ENCODE measurements around the gene ZBTB2.
"Not testable (repeated sequence)": the region's sequence is repeated elsewhere in the genome, so short reads cannot be mapped to it uniquely, and the experiment has no call there.

The ZBTB2 gene

GRCh38 chr6:151389618-151390275, 1.6 kb downstream of the ZBTB2 start:
- Mint-ChIP-seq H3K27me3 (no peaks in the 10 kb centered on the region), H3K9me3 (no peaks in the 10 kb centered on the region), H3K27ac (peak overlapping the region; percentile 96), H3K4me1 (ENCODE audit: low read depth) (peaks cover 62% of the 10 kb centered on the region), H3K4me3 (peak overlapping the region; percentile 87), H3K36me3 (ENCODE audit: low read depth) (peaks cover 57% of the 10 kb centered on the region)
- no peak for DNase-seq

- H3K27ac Mint-ChIP-seq, result peak overlapping the region; percentile 96
- H3K4me1 Mint-ChIP-seq (ENCODE audit: low read depth), result peaks cover 63% of the 10 kb centered on the region
- peaks cover 58% of the 10 kb centered on the region for H3K36me3 Mint-ChIP-seq (ENCODE audit: low read depth)
- H3K9me3 Mint-ChIP-seq, result no peaks in the 10 kb centered on the region
- DNase-seq, result no peak
- H3K27me3 Mint-ChIP-seq, result no peaks in the 10 kb centered on the region
- peak overlapping the region; percentile 87 for H3K4me3 Mint-ChIP-seq
Measured at GRCh38 chr6:151388997-151389617, 2.3 kb downstream of the ZBTB2 start.

GRCh38 chr6:151388236-151388635, 3.1 kb downstream of the ZBTB2 start:
- Mint-ChIP-seq H3K4me3 (peak overlapping the region; percentile 87), H3K9me3 (no peaks in the 10 kb centered on the region), H3K4me1 (ENCODE audit: low read depth) (peaks cover 60% of the 10 kb centered on the region), H3K27me3 (no peaks in the 10 kb centered on the region), H3K27ac (peak overlapping the region; percentile 87), H3K36me3 (ENCODE audit: low read depth) (peaks cover 58% of the 10 kb centered on the region)
- no peak for DNase-seq

GRCh38 chr6:151387175-151387970, 4.0 kb downstream of the ZBTB2 start:
- H3K4me3 Mint-ChIP-seq, result no peak overlapping the region
- H3K36me3 Mint-ChIP-seq (ENCODE audit: low read depth), result peaks cover 54% of the 10 kb centered on the region
- H3K4me1 Mint-ChIP-seq (ENCODE audit: low read depth), result peaks cover 52% of the 10 kb centered on the region
- no peaks in the 10 kb centered on the region for H3K9me3 Mint-ChIP-seq
- no peak for DNase-seq
- H3K27ac Mint-ChIP-seq, result peak overlapping the region; percentile 78
- no peaks in the 10 kb centered on the region for H3K27me3 Mint-ChIP-seq

GRCh38 chr6:151385177-151385576, 6.2 kb downstream of the ZBTB2 start:
- peak overlapping the region; percentile 1 for H3K4me3 Mint-ChIP-seq
- H3K4me1 Mint-ChIP-seq (ENCODE audit: low read depth), result peaks cover 65% of the 10 kb centered on the region
- no peaks in the 10 kb centered on the region for H3K27me3 Mint-ChIP-seq
- no peaks in the 10 kb centered on the region for H3K9me3 Mint-ChIP-seq
- no peak for DNase-seq
- H3K27ac Mint-ChIP-seq, result peak overlapping the region; percentile 64
- peaks cover 57% of the 10 kb centered on the region for H3K36me3 Mint-ChIP-seq (ENCODE audit: low read depth)

GRCh38 chr6:151384151-151384550, 7.2 kb downstream of the ZBTB2 start:
- peak overlapping the region; percentile 64 for H3K27ac Mint-ChIP-seq

GRCh38 chr6:151382631-151383030, 8.7 kb downstream of the ZBTB2 start:
- not testable (repeated sequence) for H3K4me3 Mint-ChIP-seq, H3K27me3 Mint-ChIP-seq, H3K9me3 Mint-ChIP-seq, H3K27ac Mint-ChIP-seq, DNase-seq
- Mint-ChIP-seq H3K4me1 (ENCODE audit: low read depth) (peaks cover 70% of the 10 kb centered on the region), H3K36me3 (ENCODE audit: low read depth) (peaks cover 47% of the 10 kb centered on the region)

More at GRCh38 chr6:151384151-151384550, 7.2 kb downstream of the ZBTB2 start:
- Mint-ChIP-seq H3K36me3 (ENCODE audit: low read depth) (peaks cover 56% of the 10 kb centered on the region), H3K9me3 (no peaks in the 10 kb centered on the region), H3K4me3 (no peak overlapping the region), H3K4me1 (ENCODE audit: low read depth) (peaks cover 70% of the 10 kb centered on the region), H3K27me3 (no peaks in the 10 kb centered on the region)
- no peak for DNase-seq

GRCh38 chr6:151381722-151382121, 9.6 kb downstream of the ZBTB2 start:
- no peak for DNase-seq
- H3K4me3 Mint-ChIP-seq, result peak overlapping the region; percentile 30

GRCh38 chr6:151380848-151381205, 10.5 kb downstream of the ZBTB2 start:
- Mint-ChIP-seq H3K27ac (peak overlapping the region; percentile 97), H3K4me1 (ENCODE audit: low read depth) (peaks cover 71% of the 10 kb centered on the region)
- DNase-seq, result no peak

More at GRCh38 chr6:151381722-151382121, 9.6 kb downstream of the ZBTB2 start:
- Mint-ChIP-seq H3K27ac (peak overlapping the region; percentile 81), H3K4me1 (ENCODE audit: low read depth) (peaks cover 68% of the 10 kb centered on the region), H3K9me3 (no peaks in the 10 kb centered on the region), H3K27me3 (no peaks in the 10 kb centered on the region), H3K36me3 (ENCODE audit: low read depth) (peaks cover 41% of the 10 kb centered on the region)

GRCh38 chr6:151379933-151380847, 11.2 kb downstream of the ZBTB2 start:
- Mint-ChIP-seq H3K36me3 (ENCODE audit: low read depth) (peaks cover 37% of the 10 kb centered on the region), H3K27ac (peak overlapping the region; percentile 97), H3K4me3 (peak overlapping the region; percentile 80), H3K27me3 (no peaks in the 10 kb centered on the region), H3K9me3 (no peaks in the 10 kb centered on the region), H3K4me1 (ENCODE audit: low read depth) (peaks cover 71% of the 10 kb centered on the region)
- DNase-seq, result no peak

More at GRCh38 chr6:151380848-151381205, 10.5 kb downstream of the ZBTB2 start:
- H3K36me3 Mint-ChIP-seq (ENCODE audit: low read depth), result peaks cover 38% of the 10 kb centered on the region
- H3K27me3 Mint-ChIP-seq, result no peaks in the 10 kb centered on the region
- H3K4me3 Mint-ChIP-seq, result peak overlapping the region; percentile 80
- no peaks in the 10 kb centered on the region for H3K9me3 Mint-ChIP-seq

GRCh38 chr6:151377095-151377494, 14.3 kb downstream of the ZBTB2 start:
- Mint-ChIP-seq H3K4me1 (ENCODE audit: low read depth) (peaks cover 80% of the 10 kb centered on the region), H3K9me3 (no peaks in the 10 kb centered on the region), H3K27me3 (no peaks in the 10 kb centered on the region), H3K36me3 (ENCODE audit: low read depth) (peaks cover 38% of the 10 kb centered on the region), H3K4me3 (no peak overlapping the region), H3K27ac (peak overlapping the region; percentile 55)
- no peak for DNase-seq

GRCh38 chr6:151376440-151376839, 14.9 kb downstream of the ZBTB2 start:
- Mint-ChIP-seq H3K27ac (peak overlapping the region; percentile 55), H3K4me3 (no peak overlapping the region), H3K36me3 (ENCODE audit: low read depth) (peaks cover 42% of the 10 kb centered on the region), H3K9me3 (no peaks in the 10 kb centered on the region), H3K27me3 (no peaks in the 10 kb centered on the region), H3K4me1 (ENCODE audit: low read depth) (peaks cover 82% of the 10 kb centered on the region)
- no peak for DNase-seq

- no peaks in the 10 kb centered on the region for H3K27me3 Mint-ChIP-seq
- H3K4me1 Mint-ChIP-seq (ENCODE audit: low read depth), result peaks cover 82% of the 10 kb centered on the region
- H3K4me3 Mint-ChIP-seq, result no peak overlapping the region
- peak overlapping the region; percentile 55 for H3K27ac Mint-ChIP-seq
- H3K36me3 Mint-ChIP-seq (ENCODE audit: low read depth), result peaks cover 45% of the 10 kb centered on the region
- DNase-seq, result no peak
- H3K9me3 Mint-ChIP-seq, result no peaks in the 10 kb centered on the region
Measured at GRCh38 chr6:151375833-151376232, 15.5 kb downstream of the ZBTB2 start.
